HG03354 (cell line): ENCODE measurements around the gene LY9.

Experiments
- ATAC-seq: cut with Tn5 transposase; IDR thresholded peaks from one replicate; pipeline ENCODE4 v1.9.1; 2021; ENCODE audit warnings: mild to moderate bottlenecking; ENCODE audit not compliant: unreplicated experiment, poor library complexity, severe bottlenecking

LY9 gene

DNA sequence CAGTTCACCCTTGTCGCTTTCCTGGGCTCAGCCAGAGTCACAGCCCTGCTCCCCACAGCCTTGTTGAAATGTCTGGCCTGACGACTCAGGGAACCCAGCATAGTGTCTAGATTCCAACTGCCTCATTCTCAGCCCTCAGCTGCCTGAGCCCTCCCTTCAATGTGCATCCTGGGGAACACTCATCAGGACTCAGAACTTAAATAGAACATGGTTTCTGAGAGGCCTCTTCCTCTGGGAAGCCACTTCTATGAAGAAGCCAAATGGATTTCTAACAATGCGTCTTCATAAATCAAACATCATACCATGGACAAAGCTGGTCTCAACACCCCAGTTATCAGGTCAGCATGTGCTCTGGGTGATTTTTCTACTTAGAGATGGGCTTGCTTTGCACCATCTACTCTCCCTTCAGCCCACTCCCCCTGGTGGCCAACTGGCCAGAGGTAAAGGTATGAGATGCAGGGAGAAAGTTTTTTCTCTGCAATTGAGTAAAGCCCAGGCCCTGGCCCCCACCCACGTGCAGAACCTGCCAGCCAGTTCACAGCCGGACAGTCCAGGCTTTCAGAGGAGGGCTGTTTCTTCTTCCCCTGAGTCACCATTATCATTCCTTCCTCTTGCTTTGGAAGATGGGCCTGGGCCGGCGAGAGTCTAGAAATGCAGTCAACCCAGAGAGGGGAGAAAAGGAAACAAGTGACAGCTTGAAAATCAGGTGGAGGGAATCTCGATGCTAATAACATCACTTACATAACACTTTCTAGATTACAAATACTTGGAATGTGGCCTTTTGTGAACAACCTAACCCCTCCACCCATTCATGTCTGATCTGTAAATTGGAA lies 34.6 kb downstream of the LY9 start:
- peak; percentile 56 for ATAC-seq

DNA sequence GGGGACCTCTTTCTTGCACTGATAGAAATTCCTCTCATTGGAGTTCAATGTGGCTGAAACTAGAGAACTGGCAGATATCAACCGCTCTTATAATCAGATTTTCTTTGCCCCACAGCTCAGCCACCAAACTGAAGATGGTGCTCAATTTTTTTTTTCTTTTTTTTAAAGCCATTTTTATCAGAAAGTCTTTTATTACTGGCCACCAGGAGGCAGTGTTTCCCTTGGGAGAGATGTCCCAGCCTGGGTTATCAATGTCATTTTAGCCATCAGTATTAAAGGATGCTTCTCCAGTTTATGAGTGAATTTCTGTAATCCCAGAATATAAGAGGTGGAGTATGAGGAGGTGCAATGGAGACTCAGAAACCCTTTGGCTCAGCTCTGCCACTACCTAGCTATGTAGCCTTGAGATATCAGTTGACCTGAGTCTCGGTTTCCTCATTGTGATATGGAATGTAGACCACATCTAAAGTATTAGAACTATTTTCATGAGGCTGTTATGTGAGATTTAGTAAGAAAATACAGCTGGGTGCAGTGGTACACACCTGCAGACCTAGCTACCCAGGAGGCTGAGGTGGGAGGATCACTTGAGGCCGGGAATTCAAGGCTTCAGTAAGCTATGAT lies 39.1 kb downstream of the LY9 start:
- no peak for ATAC-seq

DNA sequence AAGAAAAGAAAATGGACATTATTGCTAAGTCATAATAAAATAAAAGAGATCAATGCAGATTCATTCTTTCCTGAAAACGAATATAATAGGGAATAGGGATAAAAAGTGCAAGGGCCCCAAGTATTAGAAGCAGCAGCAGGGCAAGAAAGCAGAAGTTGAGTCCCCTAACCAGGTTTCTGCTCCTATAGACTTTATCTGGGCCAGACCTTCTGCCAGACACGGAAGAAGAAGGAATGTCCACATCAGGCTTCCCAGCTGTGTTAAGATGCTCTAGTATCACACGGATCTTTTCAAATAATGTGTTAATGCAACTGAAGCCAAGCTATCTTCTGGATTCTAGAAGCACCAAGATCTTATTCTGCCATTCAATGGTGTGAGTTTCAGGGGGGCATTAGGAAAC lies 39.8 kb downstream of the LY9 start:
- ATAC-seq, result no peak

DNA sequence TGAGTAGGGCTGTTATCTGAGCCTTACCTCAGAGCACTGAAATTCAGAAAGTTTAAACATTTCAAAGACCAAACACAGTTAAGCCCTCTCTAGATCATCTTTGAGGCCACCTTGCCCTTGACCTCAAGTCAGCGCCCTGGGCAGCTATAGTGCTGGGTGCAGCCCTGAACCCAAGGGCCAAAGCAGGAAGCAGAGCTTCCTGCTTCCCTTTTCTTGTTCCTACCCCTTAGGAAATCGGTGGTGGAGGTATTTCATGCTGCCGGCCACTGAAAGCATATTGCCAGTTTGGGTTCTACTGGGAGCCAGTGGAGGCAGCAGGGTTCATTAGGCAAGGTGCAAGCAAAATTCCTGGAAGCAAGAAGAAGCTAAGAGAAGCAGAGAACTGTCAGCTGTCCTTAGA lies 40.6 kb downstream of the LY9 start:
- ATAC-seq, result no peak

DNA sequence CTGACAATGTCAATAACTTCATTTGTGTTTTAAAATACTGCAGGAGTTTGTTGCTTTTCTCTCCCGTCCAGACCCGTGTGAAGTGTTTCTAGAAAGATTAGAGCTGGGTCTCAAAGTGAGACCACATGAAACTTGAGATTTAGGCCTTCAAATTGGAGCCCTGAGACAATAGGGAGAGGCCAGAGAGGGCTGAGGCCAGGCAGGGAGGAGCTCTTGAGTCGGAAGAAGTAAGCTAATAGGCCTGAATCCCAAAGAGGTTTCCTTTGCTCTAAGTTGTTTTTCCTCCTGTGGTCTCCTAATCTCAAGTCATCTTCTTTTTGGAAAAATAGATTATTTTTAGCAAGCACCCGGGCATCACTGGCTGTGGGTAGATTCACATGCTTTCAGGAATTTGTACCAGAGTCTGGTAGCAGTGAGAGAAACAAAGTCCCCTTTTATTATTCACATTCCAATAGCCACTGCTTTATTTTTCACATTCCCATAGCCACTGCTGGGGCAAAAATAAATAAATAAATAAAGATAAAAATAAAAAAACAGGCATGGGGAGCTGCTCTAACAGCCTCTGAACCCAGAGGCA lies 41.1 kb downstream of the LY9 start:
- ATAC-seq, result no peak

DNA sequence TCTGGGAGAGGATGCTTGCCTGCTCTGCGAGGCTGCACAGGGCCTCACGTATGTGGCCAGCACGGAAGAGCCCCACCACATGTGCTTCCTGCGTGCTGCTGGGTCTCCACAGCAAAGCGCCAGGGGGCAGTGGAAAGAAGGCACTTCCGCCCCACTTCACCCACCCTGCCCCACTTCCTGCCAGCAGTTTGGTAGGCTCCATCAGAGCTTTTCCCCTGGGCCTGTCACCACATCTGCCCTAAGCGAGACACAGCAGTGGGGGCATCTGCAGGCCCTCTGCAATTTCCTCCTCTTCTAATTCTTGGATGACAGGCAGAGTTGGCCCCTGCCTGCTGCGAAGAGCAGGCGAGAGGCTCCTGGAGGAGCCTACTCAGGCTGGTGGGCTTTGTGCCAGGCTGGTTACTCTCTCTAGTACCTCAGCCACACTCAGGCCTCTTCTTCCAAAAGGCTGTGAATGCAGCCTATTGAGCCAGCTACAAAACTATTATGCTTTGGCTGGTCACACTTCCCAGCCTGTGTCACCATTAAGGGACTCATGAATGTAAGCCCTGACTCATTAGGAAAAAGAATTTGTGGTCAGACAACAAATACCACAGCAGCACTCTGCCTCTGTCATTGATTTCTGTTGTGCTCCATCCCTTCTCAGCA lies 41.7 kb downstream of the LY9 start:
- peak; percentile 81 for ATAC-seq

DNA sequence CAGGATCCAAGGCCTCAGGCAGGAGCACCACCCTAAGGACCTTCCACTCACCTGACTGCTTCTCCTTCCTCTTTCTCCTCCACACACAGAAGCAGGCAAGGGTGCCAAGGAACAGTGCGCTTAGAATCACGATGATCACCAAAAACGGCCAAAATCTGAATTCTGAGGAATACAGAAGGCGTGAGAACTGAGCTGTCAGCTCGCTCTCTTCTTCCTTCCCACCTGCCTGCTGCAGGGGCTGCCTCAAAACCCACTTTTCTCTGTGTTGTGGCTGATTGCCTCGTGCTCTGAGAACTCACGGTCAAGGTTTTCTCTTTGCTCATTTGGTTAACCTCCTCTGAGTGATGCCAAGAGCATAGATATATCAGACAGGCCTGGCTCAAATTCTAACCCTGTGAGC lies 42.9 kb downstream of the LY9 start:
- no peak for ATAC-seq

DNA sequence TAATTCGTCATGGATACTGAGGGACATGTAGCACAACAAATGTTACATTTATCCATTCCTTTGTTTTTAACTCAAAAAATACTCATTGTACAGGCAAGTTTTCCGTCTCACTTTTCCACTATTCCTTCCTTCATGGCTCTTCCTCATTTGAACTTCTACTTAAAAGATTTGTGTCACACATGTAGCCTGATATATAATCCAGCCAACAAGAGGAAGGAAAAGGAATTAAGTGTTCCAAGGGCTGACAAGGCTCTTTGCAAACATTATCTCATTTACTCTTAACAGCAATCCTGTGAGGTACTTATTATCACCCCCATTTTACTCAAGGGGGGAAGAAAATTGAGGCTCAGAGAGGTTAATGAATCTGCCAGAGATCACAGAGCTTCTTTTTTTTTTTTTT lies 43.8 kb downstream of the LY9 start:
- no peak for ATAC-seq

DNA sequence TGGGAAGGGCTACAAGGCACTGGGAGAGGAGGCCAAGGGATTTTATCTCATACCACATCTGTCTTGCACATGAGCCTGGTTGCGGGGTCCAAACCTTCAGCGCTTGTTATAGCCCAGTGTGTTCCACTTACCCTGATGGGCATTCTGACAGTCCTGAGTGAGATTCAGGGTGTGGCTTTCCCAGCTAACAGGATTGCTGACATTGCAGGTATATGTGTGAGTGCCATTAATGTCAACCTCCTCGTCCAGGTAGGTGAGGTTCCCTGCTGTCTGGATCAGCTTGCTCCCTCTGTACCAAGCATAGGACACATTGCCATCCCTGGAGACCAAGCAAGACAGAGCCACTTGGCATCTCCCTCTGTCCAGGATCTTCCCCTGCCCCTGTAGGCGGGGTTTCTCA lies 45.1 kb downstream of the LY9 start:
- ATAC-seq, result no peak

DNA sequence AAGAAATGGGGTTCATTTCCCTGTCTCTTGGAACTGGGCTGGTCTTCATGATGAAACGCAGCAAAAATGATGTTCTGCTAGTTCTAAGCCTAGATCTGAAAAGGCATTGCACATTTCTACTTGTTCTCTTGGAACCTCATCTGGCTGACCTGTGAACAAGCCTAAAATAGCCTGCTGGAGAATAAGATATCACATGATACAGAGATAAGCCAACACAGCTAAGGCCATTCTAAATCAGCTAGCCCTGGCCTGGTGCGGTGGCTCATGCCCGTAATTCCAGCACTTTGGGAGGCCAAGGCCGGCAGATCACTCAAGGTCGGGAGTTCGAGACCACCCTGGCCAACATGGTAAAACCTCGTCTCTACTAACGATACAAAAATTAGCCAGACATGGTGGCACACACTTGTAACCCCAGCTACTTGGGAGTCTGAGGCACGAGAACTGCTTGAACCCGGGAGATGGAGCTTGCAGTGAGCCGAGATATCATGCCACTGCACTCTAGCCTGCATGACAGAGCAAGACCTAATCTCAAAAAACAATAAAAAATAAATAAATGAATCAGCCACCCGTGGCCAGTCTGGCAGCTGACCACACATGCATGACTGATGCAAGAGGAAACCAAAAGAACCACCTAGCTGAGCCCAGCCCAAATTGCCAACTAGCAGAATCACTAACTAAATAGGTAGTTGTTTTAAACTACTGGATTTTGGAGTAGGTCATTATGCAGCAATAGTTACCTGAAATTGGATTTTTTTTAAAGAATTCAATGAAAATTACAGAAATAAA lies 48.7 kb downstream of the LY9 start:
- no peak for ATAC-seq

DNA sequence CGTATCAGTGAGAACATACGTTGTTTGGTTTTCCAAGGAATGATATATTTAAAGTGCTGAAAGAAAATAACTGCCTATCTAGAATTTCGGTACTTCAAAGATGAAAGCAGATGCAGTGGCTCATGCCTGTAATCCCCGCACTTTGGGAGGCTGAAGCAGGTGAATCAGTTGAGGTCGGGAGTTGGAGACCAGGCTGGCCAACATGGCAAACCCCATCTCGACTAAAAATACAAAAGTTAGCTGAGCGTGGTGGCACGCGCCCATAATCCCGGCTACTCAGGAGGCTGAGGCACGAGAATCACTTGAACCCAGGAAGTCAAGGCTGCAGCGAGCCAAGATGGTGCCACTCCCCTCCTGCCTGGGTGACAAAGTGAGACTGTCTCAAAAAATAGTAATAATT lies 50.3 kb downstream of the LY9 start:
- ATAC-seq, result no peak

DNA sequence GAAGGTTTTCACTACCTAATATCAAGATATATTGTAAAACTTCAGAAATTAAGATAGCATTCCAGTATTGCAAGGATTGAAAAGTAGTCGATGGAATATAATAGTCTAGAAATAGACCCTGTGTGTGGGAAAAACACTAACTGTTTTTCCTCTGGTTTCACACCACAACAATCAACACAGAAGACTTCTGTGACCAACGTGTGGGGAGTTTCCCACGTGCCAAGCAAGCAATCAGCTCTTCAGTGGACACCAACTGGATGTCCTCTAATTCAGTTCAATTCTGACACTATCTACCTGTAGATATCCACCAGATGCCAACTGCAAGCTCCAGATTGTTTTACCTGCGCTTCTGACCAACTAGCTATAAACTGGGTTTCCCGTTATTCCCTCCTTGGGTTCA lies 54.6 kb downstream of the LY9 start:
- no peak for ATAC-seq

DNA sequence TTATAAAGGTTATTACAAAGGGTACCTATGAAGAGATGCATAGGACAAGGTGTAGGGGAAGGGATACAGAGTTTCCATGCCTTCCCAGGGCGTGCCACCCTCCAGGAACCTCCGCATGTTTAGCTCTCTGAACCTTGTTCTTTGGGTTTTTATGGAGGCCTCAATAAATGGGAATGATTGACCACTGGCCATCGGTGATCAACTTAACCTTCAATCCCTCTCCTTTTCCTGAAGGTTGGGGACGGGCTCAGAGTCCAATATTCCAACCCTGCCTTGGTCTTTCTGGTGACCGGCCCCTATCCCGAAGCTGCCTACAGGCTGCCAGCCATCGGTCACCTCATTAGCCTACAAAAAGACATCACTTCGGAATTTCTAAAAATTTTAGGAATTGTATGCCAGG lies 55.0 kb downstream of the LY9 start:
- no peak for ATAC-seq

DNA sequence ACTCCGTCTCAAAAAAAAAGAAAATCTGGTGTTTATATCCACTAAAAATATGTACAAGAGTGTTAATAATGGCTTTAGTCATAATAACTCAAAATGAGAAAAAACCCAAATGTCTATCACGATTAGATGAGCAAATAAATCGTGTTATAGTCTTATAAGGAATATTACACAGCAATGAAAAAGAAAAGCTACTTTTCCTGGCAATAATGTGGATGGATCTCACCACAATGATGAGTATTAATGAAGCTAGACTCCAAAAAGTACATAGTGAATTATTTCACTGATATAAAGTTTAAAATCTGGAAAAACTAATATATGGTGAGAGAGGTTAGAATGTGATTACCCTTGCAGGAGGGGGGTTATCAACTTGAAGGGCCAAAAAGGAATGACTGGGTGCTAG lies 57.0 kb downstream of the LY9 start:
- ATAC-seq, result no peak

DNA sequence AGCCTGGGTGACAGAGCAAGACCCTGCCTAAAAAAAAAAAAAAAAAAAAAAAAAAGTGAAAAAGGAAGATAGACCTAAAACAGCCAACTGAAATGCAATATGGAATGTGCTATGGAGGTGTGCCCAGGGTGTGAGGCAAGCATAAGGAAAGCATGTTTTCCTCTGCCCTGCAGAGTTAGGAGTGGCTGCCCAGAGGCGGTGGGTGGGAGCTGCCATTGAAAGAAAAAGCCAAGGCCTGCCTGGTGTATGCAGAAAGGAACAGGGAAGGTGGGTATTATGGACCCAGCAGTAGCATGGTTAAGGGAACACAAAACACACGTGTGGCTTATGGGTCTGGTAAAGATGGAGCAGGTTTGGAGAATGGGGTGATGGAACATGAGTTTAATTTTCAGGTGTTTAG lies 57.8 kb downstream of the LY9 start:
- ATAC-seq, result no peak

DNA sequence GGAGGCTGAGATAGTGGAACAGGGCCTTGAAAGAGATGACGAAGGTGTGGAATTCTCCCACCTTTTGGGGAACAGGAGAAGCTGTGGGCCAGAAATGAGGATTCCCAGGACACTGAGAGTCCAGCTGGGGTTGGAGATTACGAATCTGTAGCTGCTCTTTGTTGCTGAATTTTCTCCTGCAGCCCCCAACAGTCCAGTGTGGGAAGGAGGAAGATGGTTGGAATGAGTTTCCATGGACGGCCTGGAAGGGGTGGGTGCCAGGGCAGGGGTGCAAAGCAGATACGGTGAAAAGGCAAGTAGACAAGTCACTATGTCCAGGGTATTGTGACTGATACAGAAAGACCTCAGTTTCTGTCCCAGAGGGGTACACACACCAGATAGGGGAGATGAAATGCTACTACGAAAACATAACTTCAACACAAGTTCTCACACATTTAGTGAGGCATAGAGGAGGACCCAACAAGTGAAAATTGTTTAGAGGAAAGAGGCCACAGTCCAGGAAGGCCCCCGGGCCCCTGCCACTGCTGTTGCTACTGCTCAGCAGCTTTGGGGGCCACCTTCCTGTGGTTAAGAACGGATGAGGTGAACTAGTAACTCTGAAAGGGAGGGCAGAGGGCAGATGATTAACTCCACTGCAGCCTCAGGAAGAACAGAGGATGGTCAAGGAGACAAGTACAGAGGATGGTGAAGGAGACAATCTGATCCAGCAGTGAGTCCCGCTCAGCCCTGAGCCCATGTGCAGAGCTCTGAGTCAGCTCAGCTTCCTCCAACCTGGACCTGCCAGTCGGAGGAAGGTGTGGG lies 59.4 kb downstream of the LY9 start:
- peak; percentile 90 for ATAC-seq

DNA sequence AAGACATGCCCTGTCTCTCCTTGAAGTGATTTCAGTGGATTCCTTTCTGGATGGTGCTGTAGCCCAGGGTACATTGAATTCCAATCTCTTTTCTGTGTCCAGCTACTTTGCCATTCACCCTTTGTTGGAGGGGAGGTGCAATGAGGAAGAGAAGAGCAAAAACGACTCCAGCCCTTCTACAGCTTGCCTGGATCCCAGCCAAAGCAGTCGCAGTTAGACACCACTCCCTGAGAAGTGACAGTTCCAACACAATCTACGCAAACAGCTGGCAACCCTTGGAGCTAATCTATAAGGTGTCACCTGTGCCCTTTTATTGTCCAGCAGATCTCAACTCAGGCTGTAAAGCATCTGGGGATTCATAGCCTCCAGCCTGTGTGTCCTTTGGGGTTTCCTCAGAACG lies 62.1 kb downstream of the LY9 start:
- no peak for ATAC-seq

DNA sequence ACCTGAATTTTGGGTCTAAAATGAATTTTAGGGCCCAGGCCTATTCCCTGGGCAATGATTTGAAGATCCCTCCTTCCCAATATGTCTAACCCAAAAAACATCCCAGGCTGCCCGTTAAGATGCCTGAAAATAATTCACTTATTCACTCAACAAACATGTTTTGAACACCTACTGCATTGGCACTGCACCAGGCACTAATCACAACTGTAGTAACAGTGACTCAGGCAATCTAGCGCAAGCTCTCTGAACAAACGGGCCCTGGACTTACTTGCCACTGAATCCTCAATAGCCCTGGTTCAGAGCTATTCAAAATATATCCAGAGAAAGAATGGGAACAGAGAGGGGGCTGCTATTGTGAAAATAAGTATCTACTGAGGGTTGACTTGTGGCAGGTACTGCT lies 62.5 kb downstream of the LY9 start:
- ATAC-seq, result no peak

DNA sequence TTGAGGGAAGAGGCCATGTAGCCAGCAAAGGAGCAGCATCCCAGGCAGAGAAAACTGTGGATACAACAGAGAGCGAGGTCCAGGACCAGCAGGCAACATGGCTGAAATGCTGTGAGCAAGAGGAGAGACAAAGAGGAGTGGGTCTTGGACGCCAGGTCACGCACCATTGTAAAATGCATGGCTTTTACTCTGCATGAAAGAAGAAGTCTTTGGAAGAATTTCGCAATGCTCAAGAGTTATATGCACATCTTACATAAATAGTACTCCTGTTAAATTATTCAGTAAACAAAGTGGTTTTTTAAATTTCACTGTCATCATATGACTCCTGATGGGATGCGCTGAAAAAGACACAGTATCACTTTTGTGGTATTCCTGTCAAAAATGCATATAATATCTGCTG lies 63.2 kb downstream of the LY9 start:
- no peak for ATAC-seq
